GM12891 (cell line): ENCODE measurements around the gene ANXA9.

Experiments used
- DNase-seq: peaks from one replicate; pipeline ENCODE4 v3.0.0; 2011; ENCODE audit warnings: low spot score; ENCODE audit not compliant: insufficient read length
- FAIRE-seq: peaks from 2 replicates; lab custom pipeline; 2011; peaks lifted over from hg19 to GRCh38; lab: Jason Lieb, UNC
- PAX5 ChIP-seq: IDR thresholded peaks from 2 replicates; pipeline ENCODE4 v1.6.1; 2011; ENCODE audit warnings: low read length, moderate library complexity, mild to moderate bottlenecking; ENCODE audit not compliant: insufficient read depth, severe bottlenecking
- POLR2A ChIP-seq: IDR thresholded peaks from 2 replicates; pipeline ENCODE4 v1.6.1; 2011; ENCODE audit warnings: low read depth, low read length, control low read depth
- POLR2AphosphoS5 ChIP-seq: IDR thresholded peaks from 2 replicates; pipeline ENCODE4 v1.6.1; 2011; ENCODE audit warnings: low read depth, low read length, control low read depth
- POU2F2 ChIP-seq: IDR thresholded peaks from 2 replicates; pipeline ENCODE4 v1.6.1; 2011; ENCODE audit warnings: low read depth, mild to moderate bottlenecking, control low read depth, low read length, moderate library complexity
- SPI1 ChIP-seq: IDR thresholded peaks from 2 replicates; pipeline ENCODE4 v1.6.1; 2011; ENCODE audit warnings: low read depth, low read length, control low read depth
- TAF1 ChIP-seq: IDR thresholded peaks from 2 replicates; pipeline ENCODE4 v1.6.1; 2011; ENCODE audit warnings: low read depth, low read length, control low read depth

ANXA9 gene

GRCh38 chr1:151002611-151003010 is 20.5 kb downstream of the ANXA9 start:
- FAIRE-seq: no peak
- no peak for TF ChIP-seq SPI1
- no peak for TF ChIP-seq POU2F2
- TF ChIP-seq PAX5: no peak
- TF ChIP-seq POLR2AphosphoS5: no peak
- TF ChIP-seq POLR2A: no peak
- TF ChIP-seq TAF1: no peak
- DNase-seq: no peak

GRCh38 chr1:151003180-151003579 is 21.1 kb downstream of the ANXA9 start:
- FAIRE-seq (no peak), DNase-seq (no peak)
- TF ChIP-seq TAF1 (no peak), PAX5 (no peak), POLR2A (no peak), POU2F2 (no peak), POLR2AphosphoS5 (no peak), SPI1 (no peak)

GRCh38 chr1:151005729-151006319 is 23.7 kb downstream of the ANXA9 start:
- no peak for DNase-seq
- no peak for TF ChIP-seq SPI1
- no peak for TF ChIP-seq PAX5
- TF ChIP-seq POU2F2: no peak
- no peak for TF ChIP-seq TAF1
- TF ChIP-seq POLR2AphosphoS5: no peak
- TF ChIP-seq POLR2A: no peak
- FAIRE-seq: no peak

- FAIRE-seq: peak; percentile 9
- no peak for DNase-seq
- no peak; the same call in 1 of the 2 replicates for TF ChIP-seq TAF1
- no peak for TF ChIP-seq POLR2A
- no peak for TF ChIP-seq POLR2AphosphoS5
- TF ChIP-seq PAX5: no peak
- peak; percentile 47 for TF ChIP-seq SPI1
- TF ChIP-seq POU2F2: no peak
These were observed 24.4 kb downstream of the ANXA9 start, which contains the start of gene MINDY1 for GRCh38 chr1:151006327-151007052. MINDY1 (minus strand) TSS chr1:151006902; CDS start chr1:151002617, 4,285 bp downstream.

- TF ChIP-seq POU2F2 (no peak), PAX5 (no peak), TAF1 (no peak), SPI1 (no peak), POLR2AphosphoS5 (no peak), POLR2A (no peak)
- no peak for FAIRE-seq
- DNase-seq: no peak
These were observed 25.8 kb downstream of the ANXA9 start for GRCh38 chr1:151007853-151008243.

GRCh38 chr1:151008244-151009205 is 26.4 kb downstream of the ANXA9 start, which contains the start of gene PRUNE1:
PRUNE1 (plus strand) TSS chr1:151008449; CDS start chr1:151008633, 184 bp downstream.
- DNase-seq (peak; percentile 93), FAIRE-seq (peak; percentile 95)
- no peak for TF ChIP-seq PAX5
- peak; percentile 72 for TF ChIP-seq SPI1
- TF ChIP-seq POU2F2: no peak
- TF ChIP-seq POLR2AphosphoS5: no peak
- no peak for TF ChIP-seq TAF1
- no peak for TF ChIP-seq POLR2A

- DNase-seq (no peak), FAIRE-seq (peak; percentile 13)
These were observed 27.1 kb downstream of the ANXA9 start for GRCh38 chr1:151009206-151009587.

GRCh38 chr1:151009674-151010345 is 27.7 kb downstream of the ANXA9 start:
- FAIRE-seq (no peak), DNase-seq (no peak)
- TF ChIP-seq POLR2AphosphoS5 (no peak), POLR2A (no peak), PAX5 (no peak), POU2F2 (no peak), TAF1 (no peak), SPI1 (no peak)

More at GRCh38 chr1:151009206-151009587, 27.1 kb downstream of the ANXA9 start:
- TF ChIP-seq PAX5 (no peak), TAF1 (no peak), SPI1 (no peak), POLR2A (no peak), POU2F2 (no peak), POLR2AphosphoS5 (no peak)
